Kidney epithelial cell (primary cell): ENCODE results near the gene TRAPPC12. TPM values are rescaled to one million over a fixed set of nuclear protein-coding genes. Genes with fewer than 3 reads are reported as not detected.
"Not testable (repeated sequence)": the region's sequence is repeated elsewhere in the genome, so short reads cannot be mapped to it uniquely, and the experiment has no call there.

Experiments used
- DNase-seq: peaks from one replicate; pipeline ENCODE4 v3.0.0-alpha.2; 2010; ENCODE audit warnings: low read depth
- H3K27me3 ChIP-seq: 2 replicates; pipeline ENCODE4 v1.6.0; 2011; ENCODE audit warnings: low read length; ENCODE audit not compliant: control insufficient read depth, insufficient read depth
- H3K36me3 ChIP-seq: 2 replicates; pipeline ENCODE4 v1.5.1; 2011; ENCODE audit warnings: low read length; ENCODE audit not compliant: control insufficient read depth, insufficient read depth
- H3K4me3 ChIP-seq: 2 replicates; pipeline ENCODE4 v1.5.1; 2011; ENCODE audit warnings: low read depth, mild to moderate bottlenecking, control low read depth, low read length
- total RNA-seq: library from RNA; depleted of rRNA; stranded (reverse); fragments of >200 nt; gene quantifications from 2 replicates; pipeline ENCODE4 v1.2.3, GENCODE V29; 2015
- TF ChIP-seq, protein P1 (sequence below): IDR thresholded peaks from 2 replicates; pipeline ENCODE4 v1.5.1; 2011; ENCODE audit warnings: mild to moderate bottlenecking, moderate library complexity, low read length, control low read depth, inconsistent platforms; ENCODE audit not compliant: insufficient read depth, poor library complexity, severe bottlenecking

The TRAPPC12 gene
- total RNA-seq, 1 donor from 2014 or later = 47.7 TPM

GRCh38 chr2:3442185-3442584 lies 62.7 kb downstream of the TRAPPC12 start:
- Histone ChIP-seq H3K27me3 (no peaks in the 10 kb centered on the region), H3K4me3 (no peak overlapping the region), H3K36me3 (peaks cover 2% of the 10 kb centered on the region)
- TF ChIP-seq, protein P1, sequence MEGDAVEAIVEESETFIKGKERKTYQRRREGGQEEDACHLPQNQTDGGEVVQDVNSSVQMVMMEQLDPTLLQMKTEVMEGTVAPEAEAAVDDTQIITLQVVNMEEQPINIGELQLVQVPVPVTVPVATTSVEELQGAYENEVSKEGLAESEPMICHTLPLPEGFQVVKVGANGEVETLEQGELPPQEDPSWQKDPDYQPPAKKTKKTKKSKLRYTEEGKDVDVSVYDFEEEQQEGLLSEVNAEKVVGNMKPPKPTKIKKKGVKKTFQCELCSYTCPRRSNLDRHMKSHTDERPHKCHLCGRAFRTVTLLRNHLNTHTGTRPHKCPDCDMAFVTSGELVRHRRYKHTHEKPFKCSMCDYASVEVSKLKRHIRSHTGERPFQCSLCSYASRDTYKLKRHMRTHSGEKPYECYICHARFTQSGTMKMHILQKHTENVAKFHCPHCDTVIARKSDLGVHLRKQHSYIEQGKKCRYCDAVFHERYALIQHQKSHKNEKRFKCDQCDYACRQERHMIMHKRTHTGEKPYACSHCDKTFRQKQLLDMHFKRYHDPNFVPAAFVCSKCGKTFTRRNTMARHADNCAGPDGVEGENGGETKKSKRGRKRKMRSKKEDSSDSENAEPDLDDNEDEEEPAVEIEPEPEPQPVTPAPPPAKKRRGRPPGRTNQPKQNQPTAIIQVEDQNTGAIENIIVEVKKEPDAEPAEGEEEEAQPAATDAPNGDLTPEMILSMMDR = no peak
- DNase-seq = no peak

DNA sequence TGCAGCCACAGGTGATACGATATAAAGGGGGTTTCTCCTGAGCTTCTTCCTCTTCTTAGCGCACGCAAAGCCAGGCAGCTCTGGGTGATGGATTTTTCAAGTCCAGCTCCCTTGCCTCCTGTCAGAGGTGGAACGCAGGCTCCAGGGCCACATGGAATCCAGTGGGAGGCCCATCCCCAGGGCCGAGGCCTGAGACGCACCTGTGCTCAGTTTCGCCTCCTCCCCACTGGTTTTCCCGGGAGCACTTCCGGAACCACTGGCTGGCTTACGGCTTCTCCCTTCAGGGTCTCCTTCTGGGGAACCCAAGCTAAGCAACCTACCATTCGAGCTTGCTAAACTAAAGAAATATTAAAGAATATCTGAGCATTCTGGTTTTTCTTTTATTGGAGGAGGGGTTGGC lies 63.6 kb downstream of the TRAPPC12 start:
- TF ChIP-seq, protein P1 = no peak
- Histone ChIP-seq H3K27me3 (no peaks in the 10 kb centered on the region), H3K4me3 (no peak overlapping the region), H3K36me3 (peaks cover 2% of the 10 kb centered on the region)
- no peak for DNase-seq

DNA sequence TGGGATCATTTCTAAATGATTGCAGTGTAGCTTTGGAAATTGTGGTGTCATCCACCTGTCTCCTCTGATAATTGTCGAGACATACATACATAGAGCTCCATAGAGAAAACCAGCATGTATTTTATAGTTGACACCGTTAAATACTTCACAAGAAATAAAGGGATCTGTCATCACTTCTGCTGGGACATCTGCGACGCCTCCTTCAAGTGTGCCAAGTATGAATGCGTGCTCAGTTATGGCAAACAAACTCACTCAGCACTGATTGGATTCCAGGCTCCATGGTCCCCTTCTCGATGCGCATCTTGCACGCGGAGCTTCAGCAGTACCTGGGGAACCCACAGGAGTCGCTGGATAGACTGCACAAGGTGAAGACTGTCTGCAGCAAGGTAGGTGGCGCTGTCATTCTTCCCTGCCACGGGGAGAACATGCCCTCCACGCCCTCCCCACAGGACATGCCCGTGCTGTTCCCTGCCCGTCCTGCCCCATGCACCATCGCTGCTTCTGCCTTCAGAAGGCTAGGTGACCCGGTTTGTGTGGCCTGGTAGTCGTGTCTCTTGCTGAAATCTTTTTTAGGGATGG lies 64.1 kb downstream of the TRAPPC12 start:
- TF ChIP-seq, protein P1 = no peak
- Histone ChIP-seq H3K4me3 (no peak overlapping the region), H3K36me3 (peaks cover 2% of the 10 kb centered on the region), H3K27me3 (no peaks in the 10 kb centered on the region)
- DNase-seq = no peak

GRCh38 chr2:3445891-3446290 lies 66.4 kb downstream of the TRAPPC12 start:
- peaks cover 2% of the 10 kb centered on the region for H3K36me3 ChIP-seq
- no peaks in the 10 kb centered on the region for H3K27me3 ChIP-seq
- no peak for DNase-seq
- no peak overlapping the region for H3K4me3 ChIP-seq
- TF ChIP-seq, protein P1 = no peak

DNA sequence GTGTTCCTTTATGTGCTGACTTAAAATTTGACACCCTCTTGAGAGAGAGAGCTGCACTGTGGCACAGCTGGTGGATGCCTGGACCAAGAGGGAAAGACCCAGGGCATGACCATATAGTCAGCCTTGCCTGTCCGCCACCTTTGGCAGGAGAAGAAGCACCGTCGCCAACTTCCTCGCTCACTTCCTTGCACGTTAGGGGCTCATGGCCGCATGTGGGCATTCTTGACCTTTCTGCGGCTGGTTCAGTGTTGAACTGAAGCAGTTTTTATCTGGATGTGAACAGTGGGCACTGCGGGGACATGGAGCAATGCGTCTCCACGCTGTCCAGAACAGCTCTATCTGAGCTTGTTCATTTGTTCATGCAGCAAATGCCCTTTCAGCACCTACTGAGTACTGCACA lies 66.9 kb downstream of the TRAPPC12 start:
- no peak for DNase-seq
- no peaks in the 10 kb centered on the region for H3K27me3 ChIP-seq
- H3K36me3 ChIP-seq = peaks cover 2% of the 10 kb centered on the region
- TF ChIP-seq, protein P1 = no peak
- H3K4me3 ChIP-seq = no peak overlapping the region

DNA sequence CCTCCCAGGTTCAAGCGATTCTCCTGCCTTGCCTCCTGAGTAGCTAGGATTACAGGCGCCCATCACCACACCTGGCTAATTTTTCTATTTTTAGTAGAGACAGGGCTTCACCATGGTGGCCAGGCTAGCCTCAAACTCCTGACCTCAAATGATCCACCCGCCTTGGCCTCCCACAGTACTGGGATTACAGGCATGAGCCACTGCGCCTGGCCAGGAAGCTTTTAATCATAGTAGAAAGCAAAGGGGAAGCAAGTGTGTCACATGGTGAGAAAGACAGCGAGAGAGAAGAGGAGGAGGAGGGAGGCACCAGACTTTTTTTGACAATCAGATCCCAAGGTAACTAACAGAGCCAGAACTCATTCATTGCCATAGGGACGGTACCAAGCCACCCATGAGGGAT lies 67.7 kb downstream of the TRAPPC12 start:
- H3K36me3 ChIP-seq = not testable (repeated sequence)

More for the DNA sequence above, 67.7 kb downstream of the TRAPPC12 start:
- not testable (repeated sequence) for H3K4me3 ChIP-seq, H3K27me3 ChIP-seq, DNase-seq
